ENCODE measurements around the gene OR2W3.

- TF ChIP-seq CTCF (tag by site-specific recombination; IDR thresholded peaks at IDR 0.05) (no peak), ZBTB26 (tag by site-specific recombination; optimal IDR thresholded peaks at IDR 0.05) (no peak), REST (tag by site-specific recombination; IDR thresholded peaks at IDR 0.05) (no peak), ZNF24 (tag by site-specific recombination; IDR thresholded peaks at IDR 0.05) (no peak), PBX3 (CRISPR knock-in tag; IDR thresholded peaks at IDR 0.05) (no peak), ZNF423 (tag by site-specific recombination; IDR thresholded peaks at IDR 0.05) (no peak), ATF2 (tag by site-specific recombination; IDR thresholded peaks at IDR 0.05; ENCODE audit: low read depth) (no peak), ZNF138 (tag by site-specific recombination; IDR thresholded peaks at IDR 0.05; ENCODE audit: borderline replicate concordance) (no peak), ZNF768 (tag by site-specific recombination; IDR thresholded peaks at IDR 0.05) (no peak), ZBTB49 (tag by site-specific recombination; IDR thresholded peaks at IDR 0.05; ENCODE audit: low read depth) (no peak), ZNF146 (tag by site-specific recombination; IDR thresholded peaks at IDR 0.05) (no peak)
Observed at GRCh38 chr1:247883346-247883745, 12.0 kb upstream of the OR2W3 start.

Measured in HEK293 (cell line).